ENCODE results near the gene WNT2. TPM values are rescaled to one million over a fixed set of nuclear protein-coding genes. Genes with fewer than 3 reads are reported as not detected.

WNT2 gene
- total RNA-seq, 3 donors from 2014 or later (not counting 1 experiment from before 2014, with no cell fraction given): not detected

DNA sequence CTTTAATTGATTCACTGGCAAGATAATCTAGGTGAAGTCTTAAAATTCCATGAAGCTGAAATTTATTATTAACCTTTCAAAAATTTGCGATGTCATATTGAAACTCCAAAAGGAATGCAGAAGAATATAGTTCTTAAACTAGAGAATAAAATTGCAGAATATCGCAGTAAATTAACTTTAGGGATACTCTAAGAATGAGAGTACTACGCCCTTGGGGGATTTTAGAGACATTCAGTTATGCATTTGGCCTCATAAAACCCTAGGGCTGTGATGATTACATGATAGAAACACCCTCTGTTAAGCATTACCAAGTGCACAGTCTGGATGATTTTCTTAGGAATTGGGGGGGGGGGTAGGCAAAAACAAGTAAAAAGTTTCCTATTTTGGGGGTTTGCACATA lies 3.7 kb downstream of the WNT2 start:
- Mint-ChIP-seq H3K4me1 (peaks cover 4 to 5% of the 10 kb centered on the region in 2 donors), H3K27me3 (ENCODE audit: low read depth in 2 of 2) (peaks cover 24 to 41% of the 10 kb centered on the region in 2 donors), H3K9me3 (no peaks in the 10 kb centered on the region), H3K27ac (no peak overlapping the region), H3K4me3 (no peak overlapping the region), H3K36me3 (peaks cover 7% of the 10 kb centered on the region)
- WGBS (ENCODE audit: insufficient coverage): 75% methylated on average over 2 of the region's 3 CpGs
- Histone ChIP-seq H3K27ac (ENCODE audit: low read length) (no peak overlapping the region), H3K27me3 (ENCODE audit: control insufficient read depth, insufficient read depth, low read length) (peaks cover 26% of the 10 kb centered on the region), H3K36me3 (ENCODE audit: control insufficient read depth, insufficient read depth, low read length) (no peaks in the 10 kb centered on the region), H3K9me3 (ENCODE audit: control insufficient read depth, insufficient read depth, low read length) (peaks cover 4% of the 10 kb centered on the region), H3K4me1 (ENCODE audit: control insufficient read depth, insufficient read depth, low read length) (no peaks in the 10 kb centered on the region), H3K4me3 (ENCODE audit: low read length) (no peak overlapping the region)
- TF ChIP-seq, protein P1, sequence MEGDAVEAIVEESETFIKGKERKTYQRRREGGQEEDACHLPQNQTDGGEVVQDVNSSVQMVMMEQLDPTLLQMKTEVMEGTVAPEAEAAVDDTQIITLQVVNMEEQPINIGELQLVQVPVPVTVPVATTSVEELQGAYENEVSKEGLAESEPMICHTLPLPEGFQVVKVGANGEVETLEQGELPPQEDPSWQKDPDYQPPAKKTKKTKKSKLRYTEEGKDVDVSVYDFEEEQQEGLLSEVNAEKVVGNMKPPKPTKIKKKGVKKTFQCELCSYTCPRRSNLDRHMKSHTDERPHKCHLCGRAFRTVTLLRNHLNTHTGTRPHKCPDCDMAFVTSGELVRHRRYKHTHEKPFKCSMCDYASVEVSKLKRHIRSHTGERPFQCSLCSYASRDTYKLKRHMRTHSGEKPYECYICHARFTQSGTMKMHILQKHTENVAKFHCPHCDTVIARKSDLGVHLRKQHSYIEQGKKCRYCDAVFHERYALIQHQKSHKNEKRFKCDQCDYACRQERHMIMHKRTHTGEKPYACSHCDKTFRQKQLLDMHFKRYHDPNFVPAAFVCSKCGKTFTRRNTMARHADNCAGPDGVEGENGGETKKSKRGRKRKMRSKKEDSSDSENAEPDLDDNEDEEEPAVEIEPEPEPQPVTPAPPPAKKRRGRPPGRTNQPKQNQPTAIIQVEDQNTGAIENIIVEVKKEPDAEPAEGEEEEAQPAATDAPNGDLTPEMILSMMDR (IDR thresholded peaks at IDR 0.05): no peak
- DNase-seq (no peak), ATAC-seq (no peak)
- intact Hi-C loops (cut with micrococcal nuclease): no loop called here

DNA sequence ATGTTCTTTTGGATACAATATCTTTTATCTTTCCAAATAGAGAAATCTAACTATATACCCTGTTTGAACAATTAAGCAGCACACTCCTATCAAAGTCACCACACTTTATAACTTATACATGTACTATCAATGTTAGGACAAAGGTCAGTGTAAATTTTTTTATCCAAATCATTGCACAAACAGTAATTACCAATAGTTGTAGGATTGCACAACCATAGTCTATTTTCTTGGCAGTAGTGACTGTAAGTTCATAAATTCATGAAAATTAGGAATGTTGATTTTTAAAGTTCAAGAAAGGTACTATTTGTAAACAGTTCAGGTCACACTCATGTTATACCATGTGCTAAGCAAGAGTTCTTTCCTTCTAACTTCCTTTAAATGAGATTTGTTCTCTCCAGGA lies 9.3 kb downstream of the WNT2 start:
- peaks cover 0 to 4% of the 10 kb centered on the region in 2 donors for H3K27me3 Mint-ChIP-seq (ENCODE audit: low read depth in 2 of 2)
- ATAC-seq: no peak
- TF ChIP-seq, protein P1 (IDR thresholded peaks at IDR 0.05): no peak
- no peaks in the 10 kb centered on the region for H3K36me3 Mint-ChIP-seq
- H3K36me3 ChIP-seq (ENCODE audit: control insufficient read depth, insufficient read depth, low read length): no peaks in the 10 kb centered on the region
- DNase-seq: no peak
- H3K4me3 ChIP-seq (ENCODE audit: low read length): no peak overlapping the region
- no peaks in the 10 kb centered on the region for H3K4me1 Mint-ChIP-seq
- intact Hi-C loops (cut with micrococcal nuclease): no loop called here
- H3K27me3 ChIP-seq (ENCODE audit: control insufficient read depth, insufficient read depth, low read length): no peaks in the 10 kb centered on the region
- H3K4me1 ChIP-seq (ENCODE audit: control insufficient read depth, insufficient read depth, low read length): no peaks in the 10 kb centered on the region
- H3K4me3 Mint-ChIP-seq: no peak overlapping the region
- no peaks in the 10 kb centered on the region for H3K9me3 ChIP-seq (ENCODE audit: control insufficient read depth, insufficient read depth, low read length)
- no peak overlapping the region for H3K27ac Mint-ChIP-seq
- H3K9me3 Mint-ChIP-seq: peaks cover 0 to 3% of the 10 kb centered on the region in 2 donors
- no peak overlapping the region for H3K27ac ChIP-seq (ENCODE audit: low read length)

DNA sequence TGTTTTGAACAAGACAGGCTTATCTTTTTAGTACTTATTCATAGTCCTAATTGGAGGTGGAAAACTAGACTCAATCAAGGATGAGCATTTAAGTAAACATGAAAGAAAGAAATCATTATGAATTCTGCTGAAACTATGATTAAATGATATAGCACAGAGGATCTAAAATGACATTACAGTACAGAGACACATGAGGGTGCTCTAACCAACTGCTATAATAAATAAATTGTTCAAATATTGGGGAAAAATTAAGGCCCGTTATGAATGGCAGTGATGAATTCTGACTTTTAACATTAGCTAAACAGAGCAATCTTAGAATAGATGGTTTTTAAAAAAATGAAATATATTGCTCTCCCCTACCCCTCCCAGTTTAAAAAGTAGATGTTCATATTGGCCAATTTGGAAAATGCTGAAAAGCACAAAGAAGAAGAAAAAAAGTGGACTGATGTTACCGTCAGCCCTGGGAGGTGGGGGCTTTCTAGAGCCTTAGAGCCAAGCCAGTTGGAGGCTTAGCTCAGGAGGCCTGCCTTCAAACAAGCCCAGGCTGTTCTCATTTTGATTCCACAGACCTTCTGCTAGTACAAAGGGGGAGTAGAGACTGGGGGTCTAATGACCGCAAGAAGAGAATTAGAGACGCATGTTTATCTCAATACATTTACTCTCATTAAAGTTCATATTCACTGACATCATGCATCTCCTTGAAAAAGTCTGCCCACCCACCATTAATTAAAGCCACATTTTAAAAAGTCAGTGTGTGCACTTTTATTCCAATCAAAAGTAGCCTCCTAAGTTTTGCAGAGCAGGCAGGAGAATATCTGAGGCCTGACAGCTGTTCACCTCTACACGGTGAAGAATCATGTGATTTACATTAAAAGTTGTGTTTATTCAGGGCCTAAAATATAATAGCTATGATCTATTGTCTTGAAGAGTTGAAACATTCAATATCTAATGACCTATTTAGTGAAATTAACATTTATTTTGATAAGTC lies 10.0 kb downstream of the WNT2 start:
- Histone ChIP-seq H3K27me3 (ENCODE audit: control insufficient read depth, insufficient read depth, low read length) (no peaks in the 10 kb centered on the region), H3K4me1 (ENCODE audit: control insufficient read depth, insufficient read depth, low read length) (no peaks in the 10 kb centered on the region), H3K4me3 (ENCODE audit: low read length) (no peak overlapping the region), H3K9me3 (ENCODE audit: control insufficient read depth, insufficient read depth, low read length) (no peaks in the 10 kb centered on the region), H3K36me3 (ENCODE audit: control insufficient read depth, insufficient read depth, low read length) (no peaks in the 10 kb centered on the region), H3K27ac (ENCODE audit: low read length) (no peak overlapping the region)
- WGBS (ENCODE audit: insufficient coverage): 84% methylated on average over 4 of the region's 5 CpGs
- peaks cover 0 to 3% of the 10 kb centered on the region in 2 donors for H3K9me3 Mint-ChIP-seq
- ATAC-seq: no peak
- intact Hi-C loops (cut with micrococcal nuclease): no loop called here
- no peaks in the 10 kb centered on the region for H3K4me1 Mint-ChIP-seq
- TF ChIP-seq, protein P1 (IDR thresholded peaks at IDR 0.05): no peak
- H3K4me3 Mint-ChIP-seq: no peak overlapping the region
- no peaks in the 10 kb centered on the region for H3K36me3 Mint-ChIP-seq
- H3K27me3 Mint-ChIP-seq (ENCODE audit: low read depth in 2 of 2): peaks cover 0 to 4% of the 10 kb centered on the region in 2 donors
- no peak overlapping the region for H3K27ac Mint-ChIP-seq
- no peak for DNase-seq

Data from natural killer cell (primary cell).